Hepatocyte (in vitro differentiated cells): Measurements from ENCODE around the gene KCP.

Source experiments
- EZH2 ChIP-seq: fragments of 200-600 bp; sonication (generic); IDR thresholded peaks from 2 replicates; pipeline ENCODE4 v1.6.1; 2016; ENCODE audit warnings: antibody characterized with exemption, mild to moderate bottlenecking, borderline replicate concordance
- EZH2phosphoT487 ChIP-seq: fragments of 200-600 bp; sonication (generic); IDR thresholded peaks from one replicate; pipeline ENCODE4 v1.6.1; 2018; ENCODE audit warnings: antibody characterized with exemption, mild to moderate bottlenecking, low read depth, moderate library complexity; ENCODE audit not compliant: unreplicated experiment, severe bottlenecking
- TF ChIP-seq, protein P1 (sequence below): fragments of 200-600 bp; sonication (generic); IDR thresholded peaks from 2 replicates; pipeline ENCODE4 v1.5.1; 2016; ENCODE audit warnings: antibody characterized with exemption, mild to moderate bottlenecking; ENCODE audit not compliant: poor library complexity

DNA sequence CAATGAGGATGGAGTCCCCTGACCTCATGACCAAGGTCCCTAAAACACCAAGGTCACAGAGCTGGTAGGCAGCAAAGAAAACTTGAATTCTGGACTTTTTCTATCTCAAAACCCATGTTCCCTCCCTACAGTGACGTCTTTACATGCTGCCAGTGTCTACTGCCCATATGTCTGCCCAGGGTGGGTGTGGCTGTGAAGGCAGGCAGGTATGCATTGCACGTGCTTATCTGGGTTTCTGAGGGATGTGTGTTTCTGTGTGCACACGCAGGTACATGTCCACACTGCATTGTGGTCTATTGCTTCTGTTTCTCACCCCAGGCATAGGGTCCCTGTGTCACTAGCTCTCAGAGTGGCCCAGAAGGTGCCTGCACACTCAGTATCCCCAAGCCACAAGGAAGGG is 34.4 kb downstream of the KCP start:
- no peak for TF ChIP-seq EZH2
- TF ChIP-seq, protein P1, sequence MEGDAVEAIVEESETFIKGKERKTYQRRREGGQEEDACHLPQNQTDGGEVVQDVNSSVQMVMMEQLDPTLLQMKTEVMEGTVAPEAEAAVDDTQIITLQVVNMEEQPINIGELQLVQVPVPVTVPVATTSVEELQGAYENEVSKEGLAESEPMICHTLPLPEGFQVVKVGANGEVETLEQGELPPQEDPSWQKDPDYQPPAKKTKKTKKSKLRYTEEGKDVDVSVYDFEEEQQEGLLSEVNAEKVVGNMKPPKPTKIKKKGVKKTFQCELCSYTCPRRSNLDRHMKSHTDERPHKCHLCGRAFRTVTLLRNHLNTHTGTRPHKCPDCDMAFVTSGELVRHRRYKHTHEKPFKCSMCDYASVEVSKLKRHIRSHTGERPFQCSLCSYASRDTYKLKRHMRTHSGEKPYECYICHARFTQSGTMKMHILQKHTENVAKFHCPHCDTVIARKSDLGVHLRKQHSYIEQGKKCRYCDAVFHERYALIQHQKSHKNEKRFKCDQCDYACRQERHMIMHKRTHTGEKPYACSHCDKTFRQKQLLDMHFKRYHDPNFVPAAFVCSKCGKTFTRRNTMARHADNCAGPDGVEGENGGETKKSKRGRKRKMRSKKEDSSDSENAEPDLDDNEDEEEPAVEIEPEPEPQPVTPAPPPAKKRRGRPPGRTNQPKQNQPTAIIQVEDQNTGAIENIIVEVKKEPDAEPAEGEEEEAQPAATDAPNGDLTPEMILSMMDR, result no peak
- no peak for TF ChIP-seq EZH2phosphoT487
